ENCODE data around the gene TNFRSF19. TPM values are rescaled to one million over a fixed set of nuclear protein-coding genes. Genes with fewer than 3 reads are reported as not detected.

TNFRSF19 gene
- total RNA-seq, 1 experiment from 2014 or later = 0.54 TPM

GRCh38 chr13:23714672-23715071 is 144.5 kb downstream of the TNFRSF19 start:
- in situ Hi-C loops (cut with HindIII; ENCODE audit: low pct_unique_long_range_greater_than_20kb, low sequenced_read_pairs) (no loop called here), intact Hi-C loops (cut with micrococcal nuclease; ENCODE audit: unreplicated experiment) (no loop called here)
- no peaks in the 10 kb centered on the region for H3K9me3 ChIP-seq (ENCODE audit: control insufficient read depth, insufficient read depth, low read depth, low read length)
- H3K27me3 ChIP-seq (ENCODE audit: control insufficient read depth, insufficient read depth, low read length) = no peaks in the 10 kb centered on the region
- ATAC-seq (no peak), DNase-seq (ENCODE audit: low read depth, low spot score) (no peak)
- ChIA-PET CTCF (no interaction called here), POLR2A (no interaction called here)
- H3K36me3 ChIP-seq (ENCODE audit: control insufficient read depth, insufficient read depth, low read length) = no peaks in the 10 kb centered on the region
- BruUV-seq (replicated peaks) = no TSS peak
- H3K4me1 ChIP-seq (ENCODE audit: control insufficient read depth, insufficient read depth, low read length) = no peaks in the 10 kb centered on the region
- no peak overlapping the region for H3K27ac ChIP-seq (ENCODE audit: low read length)
- H3K4me3 ChIP-seq (ENCODE audit: low read depth in 2 of 2, low read length in 2 of 2) = no peak overlapping the region
- TF ChIP-seq TCF7L2 (IDR thresholded peaks at IDR 0.05; ENCODE audit: low read depth, low read length) (no peak), SIN3A (IDR thresholded peaks at IDR 0.05; ENCODE audit: borderline replicate concordance, insufficient read depth, low read depth, low read length) (no peak), REST (IDR thresholded peaks at IDR 0.05; ENCODE audit: insufficient read depth in 1 of 2, low read depth in 2 of 2, low read length in 1 of 2) (no peak), CTCF (IDR thresholded peaks at IDR 0.05) (no peak), POLR2AphosphoS5 (IDR thresholded peaks at IDR 0.05; ENCODE audit: low read depth, low read length) (no peak)

- no peak for TF ChIP-seq TCF7L2 (IDR thresholded peaks at IDR 0.05; ENCODE audit: low read depth, low read length)
- TF ChIP-seq REST (IDR thresholded peaks at IDR 0.05; ENCODE audit: insufficient read depth in 1 of 2, low read depth in 2 of 2, low read length in 1 of 2) = no peak
- TF ChIP-seq POLR2AphosphoS5 (IDR thresholded peaks at IDR 0.05; ENCODE audit: low read depth, low read length) = no peak
- TF ChIP-seq CTCF (IDR thresholded peaks at IDR 0.05) = no peak
- no peak for TF ChIP-seq SIN3A (IDR thresholded peaks at IDR 0.05; ENCODE audit: borderline replicate concordance, insufficient read depth, low read depth, low read length)
- ChIA-PET POLR2A (no interaction called here), CTCF (no interaction called here)
- intact Hi-C loops (cut with micrococcal nuclease; ENCODE audit: unreplicated experiment) (no loop called here), in situ Hi-C loops (cut with HindIII; ENCODE audit: low pct_unique_long_range_greater_than_20kb, low sequenced_read_pairs) (no loop called here)
- no peak for DNase-seq (ENCODE audit: low read depth, low spot score)
- no TSS peak for BruUV-seq (replicated peaks)
- no peaks in the 10 kb centered on the region for H3K27me3 ChIP-seq (ENCODE audit: control insufficient read depth, insufficient read depth, low read length)
- no peak for ATAC-seq
- no peaks in the 10 kb centered on the region for H3K36me3 ChIP-seq (ENCODE audit: control insufficient read depth, insufficient read depth, low read length)
- no peak overlapping the region for H3K27ac ChIP-seq (ENCODE audit: low read length)
- H3K4me1 ChIP-seq (ENCODE audit: control insufficient read depth, insufficient read depth, low read length) = no peaks in the 10 kb centered on the region
- no peaks in the 10 kb centered on the region for H3K9me3 ChIP-seq (ENCODE audit: control insufficient read depth, insufficient read depth, low read depth, low read length)
- no peak overlapping the region for H3K4me3 ChIP-seq (ENCODE audit: low read depth in 2 of 2, low read length in 2 of 2)
Observed at GRCh38 chr13:23715092-23715761, 145.0 kb downstream of the TNFRSF19 start.

All from Panc1 (cell line).